ENCODE data around the gene BBS1.
"Not testable (repeated sequence)": the region's sequence is repeated elsewhere in the genome, so short reads cannot be mapped to it uniquely, and the experiment has no call there.

The BBS1 gene

DNA sequence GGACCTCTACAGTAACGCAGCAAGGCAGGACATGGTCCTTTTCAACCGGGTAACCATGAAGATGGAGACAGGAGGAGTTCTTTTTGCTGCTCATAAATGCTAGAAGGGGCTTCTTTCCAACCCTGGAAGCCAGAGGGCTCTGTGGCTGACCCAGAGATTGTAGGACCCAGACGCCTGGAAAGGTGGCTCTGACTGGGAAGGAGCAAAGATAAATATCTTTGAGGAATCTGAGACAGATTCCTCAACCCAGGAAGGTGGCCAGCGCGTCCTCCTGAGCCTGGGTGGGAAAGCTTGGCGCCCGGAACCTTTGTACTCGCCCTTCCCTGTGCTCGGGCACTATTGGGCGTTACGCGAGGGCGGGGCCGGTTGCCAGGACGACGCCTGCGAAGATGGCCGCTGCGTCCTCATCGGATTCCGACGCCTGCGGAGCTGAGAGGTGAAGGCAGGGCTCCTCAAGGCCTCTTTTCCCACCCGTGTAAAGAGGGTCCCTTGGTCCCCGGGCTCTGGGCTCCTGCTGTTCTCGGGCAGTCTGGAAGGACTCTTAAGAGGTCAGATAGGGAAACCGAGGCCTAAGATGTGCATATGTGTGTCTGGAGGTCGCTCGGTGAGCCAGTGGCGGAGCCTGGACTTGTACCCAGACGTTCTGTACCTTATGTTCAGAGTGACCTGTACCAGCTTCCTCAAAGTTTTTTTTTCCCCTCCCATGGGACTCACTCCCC is at the start of gene BBS1:
BBS1 (plus strand) TSS at position 365 of the 719 bp plus-strand sequence; CDS start at position 390, 25 bp downstream.
- Mint-ChIP-seq H3K36me3 (peaks cover 6% of the 10 kb centered on the region), H3K4me3 (peak within 1 kb of the TSS; percentile 92), H3K9me3 (no peaks in the 10 kb centered on the region), H3K4me1 (peaks cover 12% of the 10 kb centered on the region), H3K27ac (peak within 1 kb of the TSS; percentile 73), H3K27me3 (no peaks in the 10 kb centered on the region)

DNA sequence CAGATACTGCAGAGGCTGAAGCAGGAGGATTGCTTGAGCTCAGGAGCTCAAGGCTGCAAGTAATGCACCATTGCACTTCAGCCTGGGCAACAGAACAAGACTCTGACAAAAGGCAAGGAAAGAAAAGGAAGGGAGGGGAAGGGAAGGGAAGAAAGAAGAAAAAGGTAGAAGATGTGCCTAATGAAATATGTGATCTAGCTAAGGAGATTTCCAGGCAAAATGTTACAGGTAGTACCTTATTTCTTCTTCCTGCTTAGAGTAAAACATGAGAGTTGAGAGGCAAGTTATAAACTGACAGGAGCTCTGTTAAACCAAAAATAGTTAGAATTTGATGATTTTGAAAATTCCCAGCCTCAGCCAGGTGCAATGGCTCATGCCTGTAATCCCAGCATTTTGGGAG is 48.4 kb upstream of the BBS1 start:
- Mint-ChIP-seq H3K4me3 (no peak overlapping the region), H3K27me3 (no peaks in the 10 kb centered on the region), H3K36me3 (no peaks in the 10 kb centered on the region), H3K27ac (no peak overlapping the region), H3K4me1 (peaks cover 9% of the 10 kb centered on the region), H3K9me3 (no peaks in the 10 kb centered on the region)

DNA sequence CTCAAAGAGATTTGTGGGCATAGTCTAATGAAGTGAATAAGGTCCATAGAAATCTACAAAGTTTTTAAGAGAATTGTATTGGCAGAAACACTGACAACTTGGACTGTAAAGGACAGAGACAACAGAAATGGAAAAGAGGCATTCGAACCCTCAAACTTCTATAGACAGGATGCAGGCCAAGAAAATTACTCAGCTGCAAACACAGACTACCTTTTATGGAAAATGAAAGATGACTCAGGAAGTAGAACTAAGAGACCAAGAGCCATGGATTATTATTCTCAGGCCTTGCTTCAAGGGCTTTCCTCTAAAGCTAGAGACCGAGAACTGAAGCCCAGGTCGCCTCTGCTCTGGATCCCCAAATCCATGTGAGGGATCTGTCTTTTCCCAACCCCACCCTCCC is 47.5 kb upstream of the BBS1 start:
- peaks cover 14% of the 10 kb centered on the region for H3K4me1 Mint-ChIP-seq
- no peaks in the 10 kb centered on the region for H3K36me3 Mint-ChIP-seq
- H3K9me3 Mint-ChIP-seq = no peaks in the 10 kb centered on the region
- no peak overlapping the region for H3K4me3 Mint-ChIP-seq
- H3K27ac Mint-ChIP-seq = no peak overlapping the region
- H3K27me3 Mint-ChIP-seq = no peaks in the 10 kb centered on the region

DNA sequence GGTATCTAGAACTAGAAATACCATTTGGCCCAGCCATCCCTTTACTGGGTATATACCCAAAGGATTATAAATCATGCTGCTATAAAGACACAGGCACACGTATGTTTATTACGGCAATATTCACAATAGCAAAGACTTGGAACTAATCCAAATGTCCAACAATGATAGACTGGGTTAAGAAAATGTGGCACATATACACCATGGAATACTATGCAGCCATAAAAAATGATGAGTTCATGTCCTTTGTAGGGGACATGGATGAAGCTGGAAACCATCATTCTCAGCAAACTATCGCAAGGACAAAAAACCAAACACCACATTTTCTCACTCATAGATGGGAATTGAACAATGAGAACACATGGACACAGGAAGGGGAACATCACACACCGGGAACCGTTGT is 46.3 kb upstream of the BBS1 start:
- H3K9me3 Mint-ChIP-seq, H3K27me3 Mint-ChIP-seq, H3K36me3 Mint-ChIP-seq, H3K4me3 Mint-ChIP-seq, H3K27ac Mint-ChIP-seq: not testable (repeated sequence)
- peaks cover 21% of the 10 kb centered on the region for H3K4me1 Mint-ChIP-seq

DNA sequence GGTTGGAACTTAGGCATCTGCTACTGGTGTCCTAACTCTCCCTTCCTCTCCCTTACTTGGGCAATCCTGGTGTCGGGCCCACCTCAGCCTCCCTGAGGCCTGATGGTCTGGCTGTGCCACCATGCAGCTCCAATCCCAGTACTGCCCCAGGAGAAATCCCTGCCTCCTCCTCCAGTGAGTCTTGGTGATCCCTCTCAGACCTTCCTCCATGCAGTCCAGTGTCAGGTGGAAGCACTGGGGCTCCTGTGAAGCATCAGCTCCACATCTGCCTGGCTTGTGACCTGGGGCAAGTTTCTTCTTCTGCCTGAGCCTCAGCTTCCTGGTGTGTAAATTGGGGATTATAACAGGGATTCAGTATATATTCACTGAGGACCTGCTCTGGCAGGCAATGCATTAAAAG is 45.5 kb upstream of the BBS1 start:
- Mint-ChIP-seq H3K27ac (no peak overlapping the region), H3K9me3 (no peaks in the 10 kb centered on the region), H3K36me3 (no peaks in the 10 kb centered on the region), H3K4me1 (peaks cover 21% of the 10 kb centered on the region), H3K4me3 (no peak overlapping the region), H3K27me3 (no peaks in the 10 kb centered on the region)

DNA sequence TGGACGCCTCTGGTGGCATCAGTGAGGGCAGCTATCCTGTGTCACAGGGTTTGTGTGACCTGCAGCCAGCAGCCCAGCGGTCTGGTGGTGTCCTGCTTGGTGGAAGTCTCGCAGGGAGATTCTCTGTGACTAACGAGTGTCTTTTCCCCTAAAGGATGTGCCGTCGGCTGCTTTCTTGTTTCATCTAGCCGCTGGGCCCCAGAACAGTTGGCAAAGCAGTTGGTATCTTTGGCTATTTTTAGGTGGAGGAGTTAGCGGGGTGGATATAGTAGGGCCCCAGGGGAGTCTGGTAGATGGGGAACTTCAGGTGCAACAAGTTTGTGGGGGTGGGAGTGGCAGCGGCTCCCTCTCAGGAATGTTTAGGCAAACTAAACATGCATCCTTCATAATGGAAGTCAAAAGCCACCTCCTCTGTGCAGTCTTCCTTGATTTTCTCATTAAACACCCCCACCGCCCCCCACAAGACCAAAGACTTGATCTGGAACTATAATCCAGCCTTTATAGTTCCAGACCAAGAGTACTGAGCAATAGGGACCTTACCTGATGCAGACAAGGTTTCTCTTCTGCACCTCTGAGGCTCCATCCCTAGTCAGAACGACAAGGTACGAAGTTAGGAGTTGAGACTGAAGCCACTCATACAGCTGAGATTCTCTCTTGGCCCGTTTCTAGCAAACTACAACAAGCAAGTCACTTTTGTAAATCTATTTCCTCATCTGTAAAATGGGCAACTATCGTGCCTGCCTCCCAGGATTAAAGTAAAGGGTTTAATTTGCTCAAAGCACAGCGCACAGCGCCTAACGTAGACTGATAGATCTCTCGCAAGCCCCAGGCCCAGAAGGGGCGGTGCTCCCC is 44.8 kb upstream of the BBS1 start:
- H3K27ac Mint-ChIP-seq = peak overlapping the region; percentile 59
- H3K4me1 Mint-ChIP-seq = peaks cover 21% of the 10 kb centered on the region
- no peaks in the 10 kb centered on the region for H3K27me3 Mint-ChIP-seq
- peak overlapping the region; percentile 82 for H3K4me3 Mint-ChIP-seq
- H3K36me3 Mint-ChIP-seq = no peaks in the 10 kb centered on the region
- no peaks in the 10 kb centered on the region for H3K9me3 Mint-ChIP-seq

DNA sequence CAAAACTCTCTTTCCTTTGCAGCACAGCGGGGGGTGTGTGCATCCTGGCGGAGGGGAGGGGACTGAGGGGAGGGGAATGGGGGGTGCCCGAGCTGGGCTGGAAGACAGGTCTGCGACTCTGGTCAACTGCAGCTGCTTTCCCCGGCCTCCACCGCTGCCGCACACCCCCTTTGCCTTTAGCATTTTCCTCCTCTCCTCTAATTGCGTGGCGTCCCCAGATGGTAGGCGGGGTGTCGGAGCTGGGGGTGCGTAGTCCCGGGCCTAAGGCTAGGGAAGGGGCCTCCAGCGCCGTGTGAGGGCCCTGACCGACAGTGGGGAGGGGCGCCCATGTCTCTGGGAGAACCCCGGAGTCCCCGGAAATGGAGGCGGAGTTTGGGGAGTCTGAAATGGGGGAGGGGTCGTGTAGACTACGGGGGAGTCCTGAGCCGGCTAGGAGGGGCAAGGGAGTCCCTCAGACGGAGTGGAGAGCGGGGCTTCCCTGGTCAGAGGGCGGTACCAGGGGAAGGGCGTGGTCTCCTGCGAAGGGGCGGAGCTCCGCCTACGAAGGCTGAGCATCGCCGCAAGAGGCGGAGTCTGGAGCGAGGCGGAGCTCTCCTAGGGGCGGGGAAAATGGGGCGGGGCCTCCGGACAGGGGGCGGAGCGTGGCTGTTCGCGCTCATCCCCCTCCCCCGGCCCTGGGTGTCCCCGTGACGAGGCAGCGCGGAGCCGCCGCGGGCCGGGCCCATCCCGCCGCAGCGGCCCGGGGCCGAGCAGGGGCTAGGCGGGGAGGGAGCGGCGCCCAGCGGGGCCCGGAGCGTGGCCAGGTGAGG is 44.0 kb upstream of the BBS1 start, which contains the start of gene PELI3:
PELI3 (plus strand) TSS at position 681 of the 809 bp plus-strand sequence. CDS start 1,224 bp downstream, outside the sequence.
- Mint-ChIP-seq H3K4me1 (peaks cover 21% of the 10 kb centered on the region), H3K4me3 (peak within 1 kb of the TSS; percentile 89), H3K27ac (peak within 1 kb of the TSS; percentile 76), H3K36me3 (no peaks in the 10 kb centered on the region), H3K9me3 (no peaks in the 10 kb centered on the region), H3K27me3 (no peaks in the 10 kb centered on the region)

DNA sequence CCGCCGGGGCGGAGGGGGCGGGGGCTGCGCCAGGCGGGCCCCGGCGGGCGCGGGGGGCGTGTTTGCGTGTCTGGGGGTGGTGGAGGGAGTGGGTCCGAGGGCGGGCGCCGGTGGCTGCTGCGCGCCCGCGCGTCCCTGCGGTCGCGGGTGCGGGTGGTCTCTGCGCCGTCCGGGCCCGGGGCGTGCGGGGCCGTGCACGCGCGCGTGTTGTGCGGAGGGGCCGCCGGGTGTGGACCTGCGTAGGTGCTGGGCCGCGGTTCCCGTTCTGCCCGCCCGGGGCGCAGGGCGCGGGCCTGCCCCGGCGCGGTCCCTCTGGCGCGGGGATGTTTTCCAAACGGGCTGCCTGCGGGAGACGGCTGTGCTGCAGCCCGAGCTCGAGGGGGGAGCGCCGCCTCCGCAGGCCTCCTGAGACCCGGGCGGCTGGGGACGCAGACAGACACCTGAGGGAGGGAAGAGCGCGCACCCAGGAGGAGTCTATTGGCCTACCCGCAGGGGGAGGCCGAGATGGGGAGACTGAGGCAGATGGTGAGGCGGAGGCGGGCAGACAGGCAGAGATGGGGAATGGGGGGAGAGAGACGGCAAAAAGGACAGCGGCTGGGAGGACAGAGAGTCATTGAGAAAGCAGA is 43.3 kb upstream of the BBS1 start:
- Mint-ChIP-seq H3K4me3 (peak overlapping the region; percentile 89), H3K9me3 (no peaks in the 10 kb centered on the region), H3K36me3 (no peaks in the 10 kb centered on the region), H3K27ac (peak overlapping the region; percentile 76), H3K27me3 (no peaks in the 10 kb centered on the region), H3K4me1 (peaks cover 21% of the 10 kb centered on the region)

DNA sequence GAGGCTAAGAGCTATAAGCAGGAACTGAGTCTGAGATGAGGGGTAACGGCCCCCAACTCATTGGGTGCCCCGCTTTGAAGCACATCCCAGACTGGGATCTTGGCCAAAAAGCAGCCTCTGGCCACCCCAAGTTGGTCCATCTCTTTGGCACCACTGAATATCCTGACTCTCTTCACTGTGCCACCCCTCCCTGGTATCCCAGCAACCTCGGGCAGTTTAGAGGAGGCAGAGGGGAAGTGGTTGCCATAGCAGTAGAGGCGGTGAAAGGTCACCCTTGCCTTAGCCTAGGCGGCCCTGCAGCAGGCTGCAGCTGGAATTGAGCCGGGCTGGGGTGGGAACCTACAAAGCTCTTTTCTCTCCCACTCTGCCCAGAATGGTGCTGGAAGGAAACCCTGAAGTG is 42.7 kb upstream of the BBS1 start:
- Mint-ChIP-seq H3K27me3 (no peaks in the 10 kb centered on the region), H3K27ac (peak overlapping the region; percentile 76), H3K4me1 (peaks cover 19% of the 10 kb centered on the region), H3K9me3 (no peaks in the 10 kb centered on the region), H3K36me3 (no peaks in the 10 kb centered on the region), H3K4me3 (peak overlapping the region; percentile 89)

DNA sequence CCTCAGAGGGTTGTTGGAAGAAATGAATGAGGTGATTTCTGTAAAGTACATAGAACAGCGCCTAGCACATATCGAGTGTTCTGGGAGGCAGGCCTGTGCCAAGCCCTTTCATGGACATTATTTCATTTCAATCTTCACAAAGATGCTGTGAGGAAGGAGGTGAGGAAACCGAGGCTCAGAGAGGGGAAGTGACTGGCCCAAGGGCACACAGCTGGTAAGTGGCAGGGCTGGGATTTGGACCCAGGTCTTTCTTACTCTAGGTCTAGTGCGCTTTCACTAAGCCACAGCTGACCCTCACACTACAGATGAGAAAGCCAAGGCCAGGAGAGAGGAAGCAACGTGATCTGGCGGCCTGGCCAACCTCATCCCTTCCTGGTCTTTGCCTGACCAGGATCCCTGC is 41.7 kb upstream of the BBS1 start:
- Mint-ChIP-seq H3K27me3 (no peaks in the 10 kb centered on the region), H3K36me3 (no peaks in the 10 kb centered on the region), H3K4me1 (peaks cover 12% of the 10 kb centered on the region), H3K27ac (no peak overlapping the region), H3K9me3 (no peaks in the 10 kb centered on the region), H3K4me3 (peak overlapping the region; percentile 89)

DNA sequence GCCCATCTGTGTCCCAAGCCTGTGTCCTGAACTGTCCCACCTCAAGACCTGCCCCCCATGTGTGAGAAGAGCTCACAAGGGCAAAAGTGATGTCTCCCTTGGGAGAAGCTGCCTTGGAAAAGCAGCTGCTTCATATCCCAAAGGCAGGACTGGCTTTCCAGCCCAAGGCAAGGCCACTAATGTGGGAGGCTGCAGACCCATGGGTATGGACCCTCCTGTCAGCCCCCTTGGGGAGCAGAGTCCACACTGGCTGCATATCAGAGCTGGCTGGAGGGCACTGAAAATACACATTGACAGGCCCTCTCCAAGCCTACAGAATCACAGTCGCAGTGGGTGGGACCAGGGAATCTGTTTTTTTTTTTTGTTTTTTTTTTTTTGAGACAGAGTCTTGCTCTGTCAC is 41.0 kb upstream of the BBS1 start:
- Mint-ChIP-seq H3K27ac (no peak overlapping the region), H3K36me3 (no peaks in the 10 kb centered on the region), H3K4me1 (peaks cover 12% of the 10 kb centered on the region), H3K4me3 (no peak overlapping the region), H3K9me3 (no peaks in the 10 kb centered on the region), H3K27me3 (no peaks in the 10 kb centered on the region)

DNA sequence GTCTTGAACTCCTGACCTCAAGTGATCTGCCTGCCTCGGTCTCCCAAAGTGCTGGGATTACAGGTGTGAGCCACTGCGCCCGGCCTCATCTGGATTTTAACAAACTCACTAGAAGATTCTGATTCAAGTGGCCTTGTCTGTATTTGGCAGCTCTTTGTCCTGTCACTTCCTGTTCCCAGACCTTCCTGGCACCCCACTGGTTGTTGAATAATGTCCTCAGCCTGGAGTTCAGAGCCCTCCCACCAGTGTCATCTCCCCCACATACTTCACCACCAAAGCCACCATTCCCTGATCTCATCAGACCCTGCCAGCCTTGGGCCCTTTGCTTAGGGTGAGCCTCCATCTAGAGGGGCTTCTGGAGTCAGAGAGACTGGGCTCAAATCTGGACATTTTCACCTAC is 40.4 kb upstream of the BBS1 start:
- no peaks in the 10 kb centered on the region for H3K27me3 Mint-ChIP-seq
- H3K4me3 Mint-ChIP-seq = no peak overlapping the region
- no peak overlapping the region for H3K27ac Mint-ChIP-seq
- no peaks in the 10 kb centered on the region for H3K9me3 Mint-ChIP-seq
- peaks cover 12% of the 10 kb centered on the region for H3K4me1 Mint-ChIP-seq
- no peaks in the 10 kb centered on the region for H3K36me3 Mint-ChIP-seq

DNA sequence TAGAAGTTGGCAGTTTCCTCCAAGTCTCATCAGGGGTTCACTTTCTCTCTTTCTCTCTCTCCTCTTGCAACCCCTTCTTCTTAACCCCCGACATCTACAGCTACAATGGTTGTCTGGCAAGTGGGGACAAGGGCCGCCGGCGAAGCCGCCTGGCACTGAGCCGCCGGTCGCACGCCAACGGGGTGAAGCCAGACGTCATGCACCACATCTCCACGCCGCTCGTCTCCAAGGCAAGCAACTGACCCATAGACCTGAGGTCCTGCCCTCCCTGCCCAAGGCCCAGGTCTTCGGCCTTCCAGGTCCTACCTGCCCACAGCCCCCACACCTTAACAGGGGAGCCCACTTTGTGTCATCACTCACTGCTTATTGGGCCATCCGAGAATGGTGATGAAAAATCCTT is 39.3 kb upstream of the BBS1 start:
- Mint-ChIP-seq H3K36me3 (no peaks in the 10 kb centered on the region), H3K9me3 (no peaks in the 10 kb centered on the region), H3K4me3 (no peak overlapping the region), H3K27me3 (no peaks in the 10 kb centered on the region), H3K27ac (no peak overlapping the region), H3K4me1 (peaks cover 12% of the 10 kb centered on the region)

DNA sequence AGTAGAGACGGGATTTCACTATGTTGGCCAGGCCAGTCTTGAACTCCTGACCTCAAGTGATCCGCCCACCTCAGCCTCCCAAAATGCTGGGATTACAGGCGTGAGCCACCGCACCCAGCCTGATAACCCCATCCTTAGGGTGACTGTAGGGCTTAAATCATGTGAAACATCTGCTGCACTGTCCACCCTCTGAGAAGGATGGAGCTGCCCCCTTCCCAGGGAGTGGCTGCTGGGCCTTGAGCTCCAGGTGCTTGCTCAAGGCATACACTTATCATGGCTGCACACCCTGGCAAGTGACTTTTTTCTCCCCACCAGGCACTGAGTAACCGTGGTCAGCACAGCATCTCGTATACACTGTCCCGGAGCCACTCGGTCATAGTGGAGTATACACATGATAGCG is 38.4 kb upstream of the BBS1 start:
- no peak overlapping the region for H3K27ac Mint-ChIP-seq

DNA sequence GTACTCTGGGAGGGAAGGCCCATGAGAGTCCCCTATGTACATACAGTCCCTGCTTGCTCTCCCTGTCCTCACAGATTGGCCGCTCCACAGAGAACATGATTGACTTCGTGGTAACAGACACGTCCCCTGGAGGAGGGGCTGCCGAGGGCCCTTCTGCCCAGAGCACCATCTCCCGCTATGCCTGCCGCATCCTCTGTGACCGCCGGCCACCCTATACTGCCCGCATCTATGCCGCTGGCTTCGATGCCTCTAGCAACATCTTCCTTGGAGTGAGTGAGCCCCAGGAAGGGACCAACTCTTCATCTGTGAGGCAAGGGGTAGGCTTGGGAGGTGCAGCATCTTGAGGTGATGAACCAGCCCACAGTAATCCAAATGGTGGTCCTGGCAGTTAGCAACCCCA is 37.3 kb upstream of the BBS1 start:
- no peaks in the 10 kb centered on the region for H3K9me3 Mint-ChIP-seq
- no peak overlapping the region for H3K4me3 Mint-ChIP-seq
- no peaks in the 10 kb centered on the region for H3K36me3 Mint-ChIP-seq
- H3K27me3 Mint-ChIP-seq = no peaks in the 10 kb centered on the region
- no peak overlapping the region for H3K27ac Mint-ChIP-seq
- H3K4me1 Mint-ChIP-seq = peaks cover 4% of the 10 kb centered on the region

More for the DNA sequence above, 38.4 kb upstream of the BBS1 start:
- Mint-ChIP-seq H3K4me3 (no peak overlapping the region), H3K9me3 (no peaks in the 10 kb centered on the region), H3K4me1 (peaks cover 12% of the 10 kb centered on the region), H3K27me3 (no peaks in the 10 kb centered on the region), H3K36me3 (no peaks in the 10 kb centered on the region)
